WTC11 (cell line): ENCODE measurements around the gene IFI44L. TPM values are rescaled to one million over a fixed set of nuclear protein-coding genes. Genes with fewer than 3 reads are reported as not detected.

ENCODE experiments used
- ATAC-seq: fragments of 200-7000 bp; cut with Tn5 transposase; 2 replicates; pipeline ENCODE4 v1.10.0; 2021; ENCODE audit warnings: mild to moderate bottlenecking, moderate library complexity
- CTCF ChIA-PET: fragments of 300-600 bp; sonication (Branson Sonifier 250); formaldehyde crosslinking; loops from one replicate; lab custom pipeline; 2021; ENCODE audit warnings: antibody characterized with exemption; lab: Charles Lee
- POLR2A ChIA-PET: fragments of 350-600 bp; sonication (Branson Sonifier 250); formaldehyde crosslinking; loops from one replicate; lab custom pipeline; 2021; ENCODE audit warnings: antibody characterized with exemption; lab: Charles Lee
- DNase-seq: peaks from one replicate; pipeline ENCODE4 v3.0.0; 2021; ENCODE audit warnings: low spot score
- H3K27ac Mint-ChIP-seq: 2 replicates; pipeline ENCODE4 v1.8.0; 2021; ENCODE audit warnings: mixed read lengths
- H3K27me3 Mint-ChIP-seq: 2 replicates; pipeline ENCODE4 v1.8.0; 2021; ENCODE audit warnings: low read depth, mild to moderate bottlenecking, moderate library complexity, mixed read lengths
- H3K36me3 Mint-ChIP-seq: 2 replicates; pipeline ENCODE4 v1.8.0; 2021; ENCODE audit warnings: mixed read lengths
- H3K4me1 Mint-ChIP-seq: 2 replicates; pipeline ENCODE4 v1.8.0; 2022; ENCODE audit warnings: mixed read lengths
- H3K4me3 Mint-ChIP-seq: 2 replicates; pipeline ENCODE4 v1.8.0; 2021; ENCODE audit warnings: mild to moderate bottlenecking, moderate library complexity, mixed read lengths
- H3K9me3 Mint-ChIP-seq: 2 replicates; pipeline ENCODE4 v1.8.0; 2021; ENCODE audit warnings: mixed read lengths
- AFF4 ChIP-seq: sonication (generic); formaldehyde crosslinking; IDR thresholded peaks from 2 replicates; pipeline ENCODE4 v1.8.1; 2023; ENCODE audit warnings: mild to moderate bottlenecking, missing genetic modification reagents, borderline replicate concordance
- JUN ChIP-seq: sonication (generic); formaldehyde crosslinking; IDR thresholded peaks from 2 replicates; pipeline ENCODE4 v1.8.0; 2023; ENCODE audit warnings: mild to moderate bottlenecking, missing genetic modification reagents
- MAX ChIP-seq: sonication (generic); formaldehyde crosslinking; IDR thresholded peaks from 2 replicates; pipeline ENCODE4 v1.8.0; 2022; ENCODE audit warnings: mild to moderate bottlenecking, missing genetic modification reagents
- NR3C1 ChIP-seq: sonication (generic); formaldehyde crosslinking; conservative IDR thresholded peaks from 2 replicates; pipeline ENCODE4 v1.8.1; 2023; ENCODE audit warnings: low read depth, mild to moderate bottlenecking, missing genetic modification reagents
- SMAD3 ChIP-seq: sonication (generic); formaldehyde crosslinking; IDR thresholded peaks from 2 replicates; pipeline ENCODE4 v1.8.0; 2022; ENCODE audit warnings: missing genetic modification reagents, mild to moderate bottlenecking, borderline replicate concordance
- ZNF416 ChIP-seq: fragments of 250-450 bp; sonication (Bioruptor Pico); IDR thresholded peaks from 2 replicates; pipeline ENCODE4 v1.9.0; 2021; ENCODE audit warnings: mild to moderate bottlenecking, inconsistent platforms
- total RNA-seq: library from RNA; stranded (reverse); gene quantifications from 3 replicates; pipeline ENCODE4 v1.2.3, GENCODE V29; 2021
- TF ChIP-seq, protein P1 (sequence below): sonication (generic); formaldehyde crosslinking; IDR thresholded peaks from 2 replicates; pipeline ENCODE4 v1.8.0; 2023; ENCODE audit warnings: missing genetic modification reagents, mild to moderate bottlenecking, borderline replicate concordance

IFI44L gene
- total RNA-seq, 1 experiment from 2014 or later: 0.13 TPM

- no peak overlapping the region for H3K27ac Mint-ChIP-seq
- H3K27me3 Mint-ChIP-seq: no peaks in the 10 kb centered on the region; the same call in 1 of the 2 replicates
- TF ChIP-seq JUN (CRISPR knock-in tag): no peak
- TF ChIP-seq, protein P1, sequence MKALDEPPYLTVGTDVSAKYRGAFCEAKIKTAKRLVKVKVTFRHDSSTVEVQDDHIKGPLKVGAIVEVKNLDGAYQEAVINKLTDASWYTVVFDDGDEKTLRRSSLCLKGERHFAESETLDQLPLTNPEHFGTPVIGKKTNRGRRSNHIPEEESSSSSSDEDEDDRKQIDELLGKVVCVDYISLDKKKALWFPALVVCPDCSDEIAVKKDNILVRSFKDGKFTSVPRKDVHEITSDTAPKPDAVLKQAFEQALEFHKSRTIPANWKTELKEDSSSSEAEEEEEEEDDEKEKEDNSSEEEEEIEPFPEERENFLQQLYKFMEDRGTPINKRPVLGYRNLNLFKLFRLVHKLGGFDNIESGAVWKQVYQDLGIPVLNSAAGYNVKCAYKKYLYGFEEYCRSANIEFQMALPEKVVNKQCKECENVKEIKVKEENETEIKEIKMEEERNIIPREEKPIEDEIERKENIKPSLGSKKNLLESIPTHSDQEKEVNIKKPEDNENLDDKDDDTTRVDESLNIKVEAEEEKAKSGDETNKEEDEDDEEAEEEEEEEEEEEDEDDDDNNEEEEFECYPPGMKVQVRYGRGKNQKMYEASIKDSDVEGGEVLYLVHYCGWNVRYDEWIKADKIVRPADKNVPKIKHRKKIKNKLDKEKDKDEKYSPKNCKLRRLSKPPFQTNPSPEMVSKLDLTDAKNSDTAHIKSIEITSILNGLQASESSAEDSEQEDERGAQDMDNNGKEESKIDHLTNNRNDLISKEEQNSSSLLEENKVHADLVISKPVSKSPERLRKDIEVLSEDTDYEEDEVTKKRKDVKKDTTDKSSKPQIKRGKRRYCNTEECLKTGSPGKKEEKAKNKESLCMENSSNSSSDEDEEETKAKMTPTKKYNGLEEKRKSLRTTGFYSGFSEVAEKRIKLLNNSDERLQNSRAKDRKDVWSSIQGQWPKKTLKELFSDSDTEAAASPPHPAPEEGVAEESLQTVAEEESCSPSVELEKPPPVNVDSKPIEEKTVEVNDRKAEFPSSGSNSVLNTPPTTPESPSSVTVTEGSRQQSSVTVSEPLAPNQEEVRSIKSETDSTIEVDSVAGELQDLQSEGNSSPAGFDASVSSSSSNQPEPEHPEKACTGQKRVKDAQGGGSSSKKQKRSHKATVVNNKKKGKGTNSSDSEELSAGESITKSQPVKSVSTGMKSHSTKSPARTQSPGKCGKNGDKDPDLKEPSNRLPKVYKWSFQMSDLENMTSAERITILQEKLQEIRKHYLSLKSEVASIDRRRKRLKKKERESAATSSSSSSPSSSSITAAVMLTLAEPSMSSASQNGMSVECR: no peak
- no peak for TF ChIP-seq MAX (CRISPR knock-in tag)
- no peak for TF ChIP-seq AFF4 (CRISPR knock-in tag)
- no peak for TF ChIP-seq ZNF416 (CRISPR knock-in tag)
- 0 out of 2 replicates have a peak, but pooled peaks cover 6% of the 10 kb centered on the region for H3K4me1 Mint-ChIP-seq
- H3K9me3 Mint-ChIP-seq: no peaks in the 10 kb centered on the region
- H3K4me3 Mint-ChIP-seq: no peak overlapping the region
- POLR2A ChIA-PET: no interaction called here
- H3K36me3 Mint-ChIP-seq: no peaks in the 10 kb centered on the region
- CTCF ChIA-PET: interaction anchor here (0.9 kb wide), 1 partner anchor 16 kb away, joined by 3 read pairs; no protein-coding TSS in a partner anchor
- ATAC-seq: no peak
- DNase-seq: no peak
These were observed 19.2 kb upstream of the IFI44L start for GRCh38 chr1:78601068-78601467.

DNA sequence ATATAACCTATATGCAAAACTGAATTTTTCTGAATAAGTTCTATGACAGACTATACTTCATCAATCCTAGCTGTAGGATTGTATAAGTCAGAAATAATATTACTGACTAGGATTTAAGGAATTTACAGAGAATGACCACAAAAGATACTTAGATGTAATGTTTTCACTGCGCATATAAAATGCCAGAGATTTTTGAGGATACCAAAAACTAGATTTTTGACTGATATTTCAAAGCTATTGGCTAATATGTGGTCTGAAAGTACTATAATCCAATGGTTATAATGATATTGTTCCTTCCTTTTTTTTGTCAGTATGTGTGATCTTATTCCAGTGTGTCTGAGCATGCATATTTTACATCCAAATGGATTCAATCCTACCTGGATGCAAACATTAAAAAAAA is 17.0 kb upstream of the IFI44L start:
- CTCF ChIA-PET: no interaction called here
- no peaks in the 10 kb centered on the region; the same call in 1 of the 2 replicates for H3K27me3 Mint-ChIP-seq

More for the DNA sequence above, 17.0 kb upstream of the IFI44L start:
- ATAC-seq (no peak), DNase-seq (no peak)
- H3K9me3 Mint-ChIP-seq: no peaks in the 10 kb centered on the region
- no peak for TF ChIP-seq SMAD3 (CRISPR knock-in tag)
- no peak for TF ChIP-seq NR3C1 (CRISPR knock-in tag)
- TF ChIP-seq, protein P1: no peak
- H3K36me3 Mint-ChIP-seq: no peaks in the 10 kb centered on the region
- POLR2A ChIA-PET: no interaction called here
- H3K4me3 Mint-ChIP-seq: no peak overlapping the region
- no peaks in the 10 kb centered on the region for H3K4me1 Mint-ChIP-seq
- no peak overlapping the region for H3K27ac Mint-ChIP-seq
